ENCODE data around the gene MMEL1.
A peak's percentile ranks its signal among the peaks of the same experiment; 100 is the strongest.

The MMEL1 gene

GRCh38 chr1:2586154-2587070 lies 46.4 kb downstream of the MMEL1 start, which contains the start of gene PRXL2B (continued):
- TF ChIP-seq HIC1 (tag by site-specific recombination; IDR thresholded peaks at IDR 0.05) (no peak), ZNF747 (tag by site-specific recombination; IDR thresholded peaks at IDR 0.05) (no peak), ZBTB10 (tag by site-specific recombination; IDR thresholded peaks at IDR 0.05) (no peak), ZNF354C (tag by site-specific recombination; IDR thresholded peaks at IDR 0.05; ENCODE audit: borderline replicate concordance, low read depth) (no peak), ZNF514 (tag by site-specific recombination; IDR thresholded peaks at IDR 0.05) (no peak), ZNF530 (tag by site-specific recombination; IDR thresholded peaks at IDR 0.05; ENCODE audit: low read depth) (no peak), ZNF624 (tag by site-specific recombination; IDR thresholded peaks at IDR 0.05) (no peak), ZNF19 (tag by site-specific recombination; IDR thresholded peaks at IDR 0.05; ENCODE audit: low read depth) (no peak), ZNF626 (tag by site-specific recombination; IDR thresholded peaks at IDR 0.05) (no peak), ZBTB6 (tag by site-specific recombination; IDR thresholded peaks at IDR 0.05) (peak; percentile 84), ZNF48 (tag by site-specific recombination; IDR thresholded peaks at IDR 0.05) (no peak), ZNF112 (tag by site-specific recombination; IDR thresholded peaks at IDR 0.05) (no peak), ZNF366 (tag by site-specific recombination; conservative IDR thresholded peaks at IDR 0.05) (no peak), ZNF18 (tag by site-specific recombination; IDR thresholded peaks at IDR 0.05) (no peak), ZBTB7A (tag by site-specific recombination; IDR thresholded peaks at IDR 0.05; ENCODE audit: low read depth) (peak; percentile 20; the same call in 1 of the 2 replicates), RBAK (tag by site-specific recombination; IDR thresholded peaks at IDR 0.05) (no peak), SETDB1 (IDR thresholded peaks at IDR 0.05; ENCODE audit: insufficient read length, low read length) (no peak), ZNF510 (tag by site-specific recombination; IDR thresholded peaks at IDR 0.05; ENCODE audit: insufficient replicate concordance) (no peak), ZNF529 (tag by site-specific recombination; IDR thresholded peaks at IDR 0.05; ENCODE audit: insufficient replicate concordance) (no peak), ZNF621 (tag by site-specific recombination; IDR thresholded peaks at IDR 0.05) (no peak), ZNF548 (tag by site-specific recombination; IDR thresholded peaks at IDR 0.05) (no peak), ZNF211 (tag by site-specific recombination; IDR thresholded peaks at IDR 0.05; ENCODE audit: low read depth) (no peak), KLF10 (tag by site-specific recombination; IDR thresholded peaks at IDR 0.05) (peak; percentile 86; the same call in 1 of the 2 replicates), ZNF398 (tag by site-specific recombination; IDR thresholded peaks at IDR 0.05) (no peak), GFI1B (tag by site-specific recombination; IDR thresholded peaks at IDR 0.05) (no peak)
